AG09319 (cell line): ENCODE results near the gene ARL2BP.

Experiments
- DNase-seq: peaks from one replicate; pipeline ENCODE4 v3.0.0-alpha.2; 2010; ENCODE audit warnings: low read depth; ENCODE audit errors: extremely low read depth
- CTCF ChIP-seq: IDR thresholded peaks from 2 replicates; pipeline ENCODE4 v1.5.1; 2011; ENCODE audit warnings: low read depth, mild to moderate bottlenecking, inconsistent platforms, low read length, moderate library complexity

ARL2BP gene

GRCh38 chr16:57236022-57236350 is 9.1 kb upstream of the ARL2BP start:
- no peak for TF ChIP-seq CTCF
- DNase-seq = no peak

GRCh38 chr16:57238682-57239081 is 6.4 kb upstream of the ARL2BP start:
- no peak for TF ChIP-seq CTCF
- DNase-seq = no peak

GRCh38 chr16:57239107-57239506 is 6.0 kb upstream of the ARL2BP start:
- no peak for TF ChIP-seq CTCF
- DNase-seq = no peak

- no peak for DNase-seq
- TF ChIP-seq CTCF = no peak
These were observed 4.2 kb upstream of the ARL2BP start for GRCh38 chr16:57240851-57241250.

- no peak for TF ChIP-seq CTCF
- no peak for DNase-seq
These were observed 2.4 kb upstream of the ARL2BP start for GRCh38 chr16:57242650-57243049.

GRCh38 chr16:57244463-57244766 is 644 bp upstream of the ARL2BP start:
- no peak for DNase-seq
- no peak for TF ChIP-seq CTCF

- no peak for DNase-seq
- no peak for TF ChIP-seq CTCF
These were observed 534 bp downstream of the ARL2BP start for GRCh38 chr16:57245472-57246113.
